HL-60 (cell line): ENCODE measurements around the gene EMD.

Experiments
- DNase-seq, 2 experiments: peaks; one replicate each; pipeline ENCODE4 v3.0.0-alpha.2; 2010 to 2020; ENCODE audit warnings: low read depth in 1 of 2, low spot score in 1 of 2
- H3K27ac ChIP-seq: fragments of 250-450 bp; sonication (Bioruptor Pico); replicated peaks from 2 replicates; pipeline ENCODE4 v1.5.1; 2020; ENCODE audit warnings: mild to moderate bottlenecking, moderate library complexity
- H3K27me3 ChIP-seq: fragments of 250-450 bp; sonication (Bioruptor Pico); 2 replicates; pipeline ENCODE4 v1.5.1; 2021; ENCODE audit warnings: mild to moderate bottlenecking, moderate library complexity; ENCODE audit not compliant: insufficient read depth, poor library complexity, severe bottlenecking
- H3K4me3 ChIP-seq: replicated peaks from 2 replicates; pipeline ENCODE4 v1.5.1; 2011; ENCODE audit warnings: mild to moderate bottlenecking, control low read depth, low read length; ENCODE audit not compliant: insufficient read depth
- GABPA ChIP-seq: IDR thresholded peaks from 2 replicates; pipeline ENCODE4 v1.6.1; 2012; ENCODE audit warnings: low read depth
- POLR2AphosphoS5 ChIP-seq: IDR thresholded peaks from 2 replicates; pipeline ENCODE4 v1.6.1; 2012; ENCODE audit warnings: low read depth
- SPI1 ChIP-seq: IDR thresholded peaks from 2 replicates; pipeline ENCODE4 v1.6.1; 2012; ENCODE audit warnings: low read depth, mild to moderate bottlenecking, borderline replicate concordance
- TF ChIP-seq, protein P1 (sequence below): IDR thresholded peaks from one replicate; pipeline ENCODE4 v1.5.1; 2011; ENCODE audit warnings: low read length, control low read depth, inconsistent platforms; ENCODE audit not compliant: insufficient read depth
- TF ChIP-seq, protein P2 (sequence below): IDR thresholded peaks from 2 replicates; pipeline ENCODE4 v1.6.1; 2012; ENCODE audit warnings: low read depth; ENCODE audit not compliant: insufficient replicate concordance

EMD gene

DNA sequence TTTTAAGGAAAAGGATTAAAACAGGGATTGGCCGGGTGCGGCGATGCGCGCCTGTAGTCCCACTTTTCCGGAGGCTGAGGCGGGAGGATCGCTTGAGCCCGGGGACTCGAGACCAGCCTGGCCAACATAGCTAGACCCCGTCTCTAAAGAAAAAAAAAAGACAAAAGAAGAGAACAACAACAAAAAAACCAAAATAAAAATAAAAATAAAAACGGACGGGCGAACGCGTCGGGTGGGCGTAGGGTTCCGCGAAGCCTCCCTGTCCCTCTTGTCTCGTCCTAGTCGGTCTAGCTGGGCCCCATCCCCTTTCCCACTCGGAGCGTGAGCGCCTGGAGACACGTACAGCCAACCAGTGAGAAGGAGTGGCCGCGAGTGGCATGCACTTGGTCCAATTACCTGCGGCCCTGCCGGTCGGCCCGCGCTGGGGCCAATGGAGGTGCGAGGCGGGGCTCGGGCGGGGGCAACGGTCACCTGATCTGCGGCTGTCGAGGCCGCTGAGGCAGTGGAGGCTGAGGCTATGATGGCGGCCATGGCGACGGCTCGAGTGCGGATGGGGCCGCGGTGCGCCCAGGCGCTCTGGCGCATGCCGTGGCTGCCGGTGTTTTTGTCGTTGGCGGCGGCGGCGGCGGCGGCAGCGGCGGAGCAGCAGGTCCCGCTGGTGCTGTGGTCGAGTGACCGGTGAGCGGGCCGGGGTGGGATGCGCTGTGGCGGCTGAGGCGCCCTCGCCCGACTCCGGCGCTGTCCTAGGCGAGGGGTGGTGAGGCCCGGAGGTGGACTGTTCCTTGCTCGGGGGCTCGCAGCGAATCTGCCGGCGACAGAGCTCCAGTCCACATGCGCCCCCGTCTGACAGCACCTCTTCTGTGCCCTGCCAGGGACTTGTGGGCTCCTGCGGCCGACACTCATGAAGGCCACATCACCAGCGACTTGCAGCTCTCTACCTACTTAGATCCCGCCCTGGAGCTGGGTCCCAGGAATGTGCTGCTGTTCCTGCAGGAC, 49.4 kb downstream of the EMD start, which contains the start of gene ATP6AP1:
ATP6AP1 (plus strand) TSS at position 502 of the 996 bp plus-strand sequence; CDS start at position 518, 16 bp downstream.
- Histone ChIP-seq H3K27ac (peak within 1 kb of the TSS; percentile 76), H3K27me3 (no peaks in the 10 kb centered on the region), H3K4me3 (peak within 1 kb of the TSS; percentile 76)
- TF ChIP-seq SPI1 (no peak), GABPA (no peak), POLR2AphosphoS5 (peak; percentile 57; the same call in 1 of the 2 replicates)
- TF ChIP-seq, protein P1, sequence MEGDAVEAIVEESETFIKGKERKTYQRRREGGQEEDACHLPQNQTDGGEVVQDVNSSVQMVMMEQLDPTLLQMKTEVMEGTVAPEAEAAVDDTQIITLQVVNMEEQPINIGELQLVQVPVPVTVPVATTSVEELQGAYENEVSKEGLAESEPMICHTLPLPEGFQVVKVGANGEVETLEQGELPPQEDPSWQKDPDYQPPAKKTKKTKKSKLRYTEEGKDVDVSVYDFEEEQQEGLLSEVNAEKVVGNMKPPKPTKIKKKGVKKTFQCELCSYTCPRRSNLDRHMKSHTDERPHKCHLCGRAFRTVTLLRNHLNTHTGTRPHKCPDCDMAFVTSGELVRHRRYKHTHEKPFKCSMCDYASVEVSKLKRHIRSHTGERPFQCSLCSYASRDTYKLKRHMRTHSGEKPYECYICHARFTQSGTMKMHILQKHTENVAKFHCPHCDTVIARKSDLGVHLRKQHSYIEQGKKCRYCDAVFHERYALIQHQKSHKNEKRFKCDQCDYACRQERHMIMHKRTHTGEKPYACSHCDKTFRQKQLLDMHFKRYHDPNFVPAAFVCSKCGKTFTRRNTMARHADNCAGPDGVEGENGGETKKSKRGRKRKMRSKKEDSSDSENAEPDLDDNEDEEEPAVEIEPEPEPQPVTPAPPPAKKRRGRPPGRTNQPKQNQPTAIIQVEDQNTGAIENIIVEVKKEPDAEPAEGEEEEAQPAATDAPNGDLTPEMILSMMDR: no peak
- TF ChIP-seq, protein P2, sequence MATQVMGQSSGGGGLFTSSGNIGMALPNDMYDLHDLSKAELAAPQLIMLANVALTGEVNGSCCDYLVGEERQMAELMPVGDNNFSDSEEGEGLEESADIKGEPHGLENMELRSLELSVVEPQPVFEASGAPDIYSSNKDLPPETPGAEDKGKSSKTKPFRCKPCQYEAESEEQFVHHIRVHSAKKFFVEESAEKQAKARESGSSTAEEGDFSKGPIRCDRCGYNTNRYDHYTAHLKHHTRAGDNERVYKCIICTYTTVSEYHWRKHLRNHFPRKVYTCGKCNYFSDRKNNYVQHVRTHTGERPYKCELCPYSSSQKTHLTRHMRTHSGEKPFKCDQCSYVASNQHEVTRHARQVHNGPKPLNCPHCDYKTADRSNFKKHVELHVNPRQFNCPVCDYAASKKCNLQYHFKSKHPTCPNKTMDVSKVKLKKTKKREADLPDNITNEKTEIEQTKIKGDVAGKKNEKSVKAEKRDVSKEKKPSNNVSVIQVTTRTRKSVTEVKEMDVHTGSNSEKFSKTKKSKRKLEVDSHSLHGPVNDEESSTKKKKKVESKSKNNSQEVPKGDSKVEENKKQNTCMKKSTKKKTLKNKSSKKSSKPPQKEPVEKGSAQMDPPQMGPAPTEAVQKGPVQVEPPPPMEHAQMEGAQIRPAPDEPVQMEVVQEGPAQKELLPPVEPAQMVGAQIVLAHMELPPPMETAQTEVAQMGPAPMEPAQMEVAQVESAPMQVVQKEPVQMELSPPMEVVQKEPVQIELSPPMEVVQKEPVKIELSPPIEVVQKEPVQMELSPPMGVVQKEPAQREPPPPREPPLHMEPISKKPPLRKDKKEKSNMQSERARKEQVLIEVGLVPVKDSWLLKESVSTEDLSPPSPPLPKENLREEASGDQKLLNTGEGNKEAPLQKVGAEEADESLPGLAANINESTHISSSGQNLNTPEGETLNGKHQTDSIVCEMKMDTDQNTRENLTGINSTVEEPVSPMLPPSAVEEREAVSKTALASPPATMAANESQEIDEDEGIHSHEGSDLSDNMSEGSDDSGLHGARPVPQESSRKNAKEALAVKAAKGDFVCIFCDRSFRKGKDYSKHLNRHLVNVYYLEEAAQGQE: peak; percentile 28
- DNase-seq: peak; percentile 80 to 95

DNA sequence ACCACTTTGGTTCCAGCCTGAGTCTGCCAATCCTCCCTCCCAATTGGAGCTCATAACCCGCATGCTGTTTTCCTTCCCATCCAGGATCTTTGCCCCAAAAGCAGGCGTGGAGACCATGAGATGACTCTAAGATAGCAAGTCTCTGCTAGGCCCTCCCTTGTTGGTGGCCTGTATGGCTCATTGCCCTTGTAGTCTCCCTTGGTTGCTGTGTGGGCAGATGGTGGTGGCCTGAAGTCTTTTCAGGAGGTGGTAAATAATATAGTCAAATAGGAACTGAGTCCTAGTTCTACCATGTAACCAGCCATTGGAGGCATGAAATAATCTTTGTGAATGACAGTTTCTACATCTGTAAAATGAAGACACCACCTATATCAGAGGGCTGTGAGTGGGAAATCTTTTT, 50.6 kb downstream of the EMD start:
- TF ChIP-seq SPI1 (no peak), GABPA (no peak), POLR2AphosphoS5 (no peak)
- TF ChIP-seq, protein P1: no peak
- TF ChIP-seq, protein P2: no peak
- peak overlapping the region; percentile 76 for H3K4me3 ChIP-seq
- H3K27me3 ChIP-seq: no peaks in the 10 kb centered on the region
- peak overlapping the region; percentile 76 for H3K27ac ChIP-seq
- DNase-seq: no peak

DNA sequence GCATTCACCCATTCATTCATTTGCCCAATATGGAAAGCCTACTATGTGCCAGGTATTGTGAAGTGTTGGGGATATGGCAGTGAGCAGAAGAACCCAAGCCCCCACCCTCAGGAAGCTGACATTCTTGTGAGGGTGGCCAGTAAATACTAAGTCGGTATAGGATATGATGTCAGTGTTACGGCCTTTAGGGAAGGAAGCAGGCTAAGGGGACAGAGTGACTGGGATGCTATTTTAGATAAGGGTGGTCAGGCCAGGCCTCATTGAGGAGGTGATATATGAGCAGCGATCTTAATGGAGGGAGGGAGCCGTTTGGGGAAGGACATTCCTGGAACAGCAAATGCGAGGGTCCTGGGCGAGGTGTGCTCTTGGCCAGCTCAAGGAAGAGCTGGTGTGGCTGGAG, 51.4 kb downstream of the EMD start:
- TF ChIP-seq POLR2AphosphoS5 (no peak), SPI1 (no peak), GABPA (no peak)
- TF ChIP-seq, protein P2: no peak
- TF ChIP-seq, protein P1: no peak
- no peak for DNase-seq
- peak overlapping the region; percentile 76 for H3K4me3 ChIP-seq
- H3K27ac ChIP-seq: peak overlapping the region; percentile 76
- H3K27me3 ChIP-seq: no peaks in the 10 kb centered on the region
